Psoas muscle (tissue), 8 donors: Measurements from ENCODE around the gene CCDC91. TPM values are rescaled to one million over a fixed set of nuclear protein-coding genes. Genes with fewer than 3 reads are reported as not detected.

ENCODE experiments used
- ATAC-seq, 4 donors: fragments of 200-7000 bp; cut with Tn5 transposase; one replicate each; pipeline ENCODE4 v1.9.1; 2020; ENCODE audit warnings: moderate library complexity in 3 of 4, mild to moderate bottlenecking in 2 of 4
- DNase-seq, 2 donors: peaks; one replicate each; pipeline ENCODE4 v3.0.0-alpha.2; 2020
- H3K27ac ChIP-seq: fragments of 200-600 bp; one replicate; pipeline ENCODE4 v1.8.0; 2022
- H3K27me3 ChIP-seq, 3 donors: fragments of 200-600 bp in 1 of 3; one replicate each; pipeline versions ENCODE4 v1.6.1 to v1.8.0; 2013 to 2022; ENCODE audit warnings: low read length in 2 of 3, mild to moderate bottlenecking in 2 of 3, moderate library complexity in 1 of 3; ENCODE audit not compliant: insufficient read depth in 3 of 3
- H3K36me3 ChIP-seq, 2 donors: fragments of 200-600 bp in 1 of 2; one replicate each; pipeline versions ENCODE4 v1.6.1 to v1.8.0; 2013 to 2022; ENCODE audit warnings: low read depth in 1 of 2, mild to moderate bottlenecking in 1 of 2, moderate library complexity in 1 of 2; ENCODE audit not compliant: insufficient read depth in 1 of 2
- H3K4me1 ChIP-seq: fragments of 200-600 bp; one replicate; pipeline ENCODE4 v1.8.0; 2022
- H3K4me3 ChIP-seq: fragments of 200-600 bp; one replicate; pipeline ENCODE4 v1.8.0; 2022; ENCODE audit warnings: mild to moderate bottlenecking
- H3K9me3 ChIP-seq: fragments of 200-600 bp; one replicate; pipeline ENCODE4 v1.8.0; 2022
- CTCF ChIP-seq: fragments of 200-600 bp; IDR thresholded peaks from one replicate; pipeline ENCODE4 v1.8.0; 2022; ENCODE audit warnings: antibody characterized with exemption
- WGBS, 3 donors: extraction: QIAGEN DNeasy Blood & Tissue Kit; methylation state at CpG; one replicate each; pipeline versions ENCODE4 v1.1.6 to v1.1.7; 2013; 5-methylcytosine and 5-hydroxymethylcytosine counted together
- intact Hi-C, 2 donors: fragments of 100-400 bp; cut with DNase I; formaldehyde crosslinking; loops; one replicate each; pipeline versions ENCODE4 v1.11.0 to v1.14.2; 2022
- polyA plus RNA-seq, 3 donors: library from polyadenylated mRNA; stranded (reverse); fragments of 200-250 nt; gene quantifications; one replicate each; pipeline ENCODE4 v1.2.3, GENCODE V29; 2013
- total RNA-seq, 4 donors: library from RNA; stranded (reverse); fragmentation: NEBNext Ultra II Directional in 2 of 4; extraction: Animal tissue kit (Norgen Biotek cat#: 25700) in 2 of 4; gene quantifications; one replicate each; pipeline versions ENCODE4 v1.2.1 to v1.2.4, GENCODE V29; 2021 to 2023
- donor health status: healthy with polysubstance abuse.
- donor health status: DM: no; HTN: no; CAD: no; lungs with moderate emphysema.
- donor health status: Bipolar disorder and iron deficiency.
- donor health status: healthy.
- donor health status: DM: yes; HTN: yes; CAD: no.
- donor health status: DM: no; HTN: no; CAD: no.
- donor health status: DM: no; HTN: no; CAD: no.
- donor health status: DM: yes; HTN: yes; CAD: no.

The CCDC91 gene
- total and polyA plus RNA-seq, 7 donors, result 18.4 to 47.2 (median 36.2) TPM

GRCh38 chr12:28161697-28162096, 28.6 kb upstream of the CCDC91 start:
- no peak overlapping the region for H3K27ac ChIP-seq
- no peaks in the 10 kb centered on the region for H3K36me3 ChIP-seq
- no peaks in the 10 kb centered on the region for H3K9me3 ChIP-seq
- ATAC-seq (no peak), DNase-seq (no peak)
- intact Hi-C loops, result no loop called here
- H3K4me1 ChIP-seq, result no peaks in the 10 kb centered on the region
- no peak overlapping the region for H3K4me3 ChIP-seq
- 90 to 93% (median 92%) methylated on average over 5 of the region's 5 CpGs for WGBS, 3 donors
- no peaks in the 10 kb centered on the region for H3K27me3 ChIP-seq
- no peak for TF ChIP-seq CTCF

GRCh38 chr12:28162697-28163096, 27.6 kb upstream of the CCDC91 start:
- 79 to 89% (median 82%) methylated on average over 1 of the region's 1 CpG for WGBS, 3 donors
- no peaks in the 10 kb centered on the region for H3K36me3 ChIP-seq
- no peaks in the 10 kb centered on the region for H3K9me3 ChIP-seq
- no peak for ATAC-seq
- no peaks in the 10 kb centered on the region for H3K4me1 ChIP-seq
- H3K27me3 ChIP-seq, result no peaks in the 10 kb centered on the region
- no peak overlapping the region for H3K27ac ChIP-seq
- H3K4me3 ChIP-seq, result no peak overlapping the region
- intact Hi-C loops, result no loop called here
- no peak for DNase-seq
- TF ChIP-seq CTCF, result no peak

- TF ChIP-seq CTCF, result no peak
- WGBS, 3 donors, result 77 to 87% (median 87%) methylated on average over 2 of the region's 2 CpGs
- Histone ChIP-seq H3K4me1 (no peaks in the 10 kb centered on the region), H3K27ac (no peak overlapping the region), H3K4me3 (no peak overlapping the region), H3K27me3 (no peaks in the 10 kb centered on the region), H3K36me3 (no peaks in the 10 kb centered on the region), H3K9me3 (no peaks in the 10 kb centered on the region)
- intact Hi-C loops, result no loop called here
- ATAC-seq (no peak), DNase-seq (no peak)
Measured at GRCh38 chr12:28164644-28165275, 25.5 kb upstream of the CCDC91 start.

- Histone ChIP-seq H3K4me1 (no peaks in the 10 kb centered on the region), H3K27ac (no peak overlapping the region), H3K9me3 (no peaks in the 10 kb centered on the region), H3K4me3 (no peak overlapping the region), H3K36me3 (no peaks in the 10 kb centered on the region), H3K27me3 (no peaks in the 10 kb centered on the region)
- ATAC-seq (no peak), DNase-seq (no peak)
- TF ChIP-seq CTCF, result no peak
- intact Hi-C loops, result no loop called here
- 48 to 58% (median 52%) methylated on average over 2 of the region's 2 CpGs for WGBS, 3 donors
Measured at GRCh38 chr12:28167981-28168485, 22.2 kb upstream of the CCDC91 start.
